Calu3 (cell line): ENCODE measurements around the gene C10orf62. TPM values are rescaled to one million over a fixed set of nuclear protein-coding genes. Genes with fewer than 3 reads are reported as not detected.
"Not testable (repeated sequence)": the region's sequence is repeated elsewhere in the genome, so short reads cannot be mapped to it uniquely, and the experiment has no call there.

Source experiments
- BruUV-seq: library from RNA; stranded (reverse); fragments of 400-500 nt; replicated peaks from 2 replicates; lab custom pipeline; 2021; lab: Mats Ljungman, UMichigan
- CTCF ChIA-PET: fragments of 300-600 bp; sonication (Branson Sonifier 250); formaldehyde crosslinking; loops from one replicate; lab custom pipeline; 2022; ENCODE audit warnings: antibody characterized with exemption; lab: Charles Lee
- DNase-seq: peaks from one replicate; pipeline ENCODE4 v3.0.0; 2022
- H3K27ac Mint-ChIP-seq: one replicate; pipeline ENCODE4 v1.8.0; 2022; ENCODE audit warnings: mixed read lengths; ENCODE audit not compliant: unreplicated experiment
- H3K27me3 Mint-ChIP-seq: one replicate; pipeline ENCODE4 v1.8.0; 2022; ENCODE audit warnings: mixed read lengths; ENCODE audit not compliant: unreplicated experiment
- H3K36me3 Mint-ChIP-seq: one replicate; pipeline ENCODE4 v1.8.0; 2022; ENCODE audit warnings: mild to moderate bottlenecking, moderate library complexity, mixed read lengths; ENCODE audit not compliant: insufficient read depth, unreplicated experiment
- H3K4me1 Mint-ChIP-seq: one replicate; pipeline ENCODE4 v1.8.0; 2022; ENCODE audit warnings: mild to moderate bottlenecking, low read depth, mixed read lengths; ENCODE audit not compliant: unreplicated experiment
- H3K4me3 Mint-ChIP-seq: one replicate; pipeline ENCODE4 v1.8.0; 2022; ENCODE audit warnings: mild to moderate bottlenecking, low read depth, moderate library complexity, mixed read lengths; ENCODE audit not compliant: unreplicated experiment
- H3K9me3 Mint-ChIP-seq: one replicate; pipeline ENCODE4 v1.8.0; 2022; ENCODE audit warnings: low read depth, mixed read lengths; ENCODE audit not compliant: unreplicated experiment
- CTCF ChIP-seq: fragments of 200-600 bp; IDR thresholded peaks from one replicate; pipeline ENCODE4 v1.8.0; 2022; ENCODE audit warnings: antibody characterized with exemption; ENCODE audit not compliant: unreplicated experiment
- intact Hi-C: fragments of 100-400 bp; cut with micrococcal nuclease; formaldehyde crosslinking; loops from one replicate; pipeline ENCODE4 v1.10.0; 2022; ENCODE audit not compliant: unreplicated experiment
- total RNA-seq: library from RNA; stranded (reverse); gene quantifications from 2 replicates; pipeline ENCODE4 v1.2.3, GENCODE V29; 2022

Gene C10orf62
- total RNA-seq, 1 experiment from 2014 or later, result 1.5 TPM

GRCh38 chr10:97632949-97633884 lies 43.7 kb downstream of the C10orf62 start, which contains the start of gene MORN4:
TSS of gene MORN4 (minus strand) at chr10:97633500. CDS start at chr10:97619653, 13,847 bp downstream.
- CTCF ChIA-PET, result interaction anchor here (0.7 to 1.2 kb wide), 3 partner anchors 54 to 344 kb away, joined by 3 to 4 read pairs (median 3); partner anchors contain the start of genes ANKRD2 and AVPI1
- H3K9me3 Mint-ChIP-seq, result no peaks in the 10 kb centered on the region
- H3K36me3 Mint-ChIP-seq, result peaks cover 15% of the 10 kb centered on the region
- no peak for TF ChIP-seq CTCF
- H3K4me3 Mint-ChIP-seq, result peak within 1 kb of the TSS; percentile 99
- no peaks in the 10 kb centered on the region for H3K27me3 Mint-ChIP-seq
- intact Hi-C loops, result no loop called here
- no peaks in the 10 kb centered on the region for H3K4me1 Mint-ChIP-seq
- peak; percentile 90 for DNase-seq
- no TSS peak for BruUV-seq
- H3K27ac Mint-ChIP-seq, result peak within 1 kb of the TSS; percentile 96

GRCh38 chr10:97633921-97634320 lies 44.4 kb downstream of the C10orf62 start:
- Mint-ChIP-seq H3K27ac (peak overlapping the region; percentile 96), H3K4me3 (peak overlapping the region; percentile 99), H3K27me3 (no peaks in the 10 kb centered on the region), H3K36me3 (peaks cover 15% of the 10 kb centered on the region), H3K4me1 (no peaks in the 10 kb centered on the region), H3K9me3 (no peaks in the 10 kb centered on the region)
- DNase-seq, result peak; percentile 28
- no TSS peak for BruUV-seq
- no peak for TF ChIP-seq CTCF
- intact Hi-C loops, result no loop called here
- CTCF ChIA-PET, result interaction anchor here (0.7 to 1.2 kb wide), 3 partner anchors 53 to 345 kb away, joined by 3 to 4 read pairs (median 3); partner anchors contain the start of genes ANKRD2 and AVPI1

GRCh38 chr10:97635577-97635976 lies 46.1 kb downstream of the C10orf62 start:
- DNase-seq, result no peak
- Mint-ChIP-seq H3K27ac (no peak overlapping the region), H3K36me3 (peaks cover 21% of the 10 kb centered on the region), H3K9me3 (no peaks in the 10 kb centered on the region), H3K4me1 (no peaks in the 10 kb centered on the region), H3K4me3 (no peak overlapping the region), H3K27me3 (no peaks in the 10 kb centered on the region)
- BruUV-seq, result no TSS peak
- CTCF ChIA-PET, result no interaction called here
- no peak for TF ChIP-seq CTCF
- intact Hi-C loops, result no loop called here

- BruUV-seq, H3K27me3 Mint-ChIP-seq, H3K9me3 Mint-ChIP-seq, H3K4me3 Mint-ChIP-seq, H3K4me1 Mint-ChIP-seq, DNase-seq, CTCF ChIA-PET, intact Hi-C loops, H3K27ac Mint-ChIP-seq: not testable (repeated sequence)
- peaks cover 20% of the 10 kb centered on the region for H3K36me3 Mint-ChIP-seq
Observed at GRCh38 chr10:97639090-97639489, 49.6 kb downstream of the C10orf62 start.
